GM21528 (cell line): ENCODE data around the gene MYO9B.
"Not testable (repeated sequence)": the region's sequence is repeated elsewhere in the genome, so short reads cannot be mapped to it uniquely, and the experiment has no call there.

Source experiments
- ATAC-seq: cut with Tn5 transposase; IDR thresholded peaks from one replicate; pipeline ENCODE4 v1.9.1; 2021; ENCODE audit warnings: mild to moderate bottlenecking, moderate library complexity; ENCODE audit not compliant: unreplicated experiment, low FRiP score

MYO9B gene

GRCh38 chr19:17172624-17173345 lies 97.2 kb downstream of the MYO9B start:
- ATAC-seq: no peak

- no peak for ATAC-seq
These were observed 102.7 kb downstream of the MYO9B start for GRCh38 chr19:17178291-17178690.

DNA sequence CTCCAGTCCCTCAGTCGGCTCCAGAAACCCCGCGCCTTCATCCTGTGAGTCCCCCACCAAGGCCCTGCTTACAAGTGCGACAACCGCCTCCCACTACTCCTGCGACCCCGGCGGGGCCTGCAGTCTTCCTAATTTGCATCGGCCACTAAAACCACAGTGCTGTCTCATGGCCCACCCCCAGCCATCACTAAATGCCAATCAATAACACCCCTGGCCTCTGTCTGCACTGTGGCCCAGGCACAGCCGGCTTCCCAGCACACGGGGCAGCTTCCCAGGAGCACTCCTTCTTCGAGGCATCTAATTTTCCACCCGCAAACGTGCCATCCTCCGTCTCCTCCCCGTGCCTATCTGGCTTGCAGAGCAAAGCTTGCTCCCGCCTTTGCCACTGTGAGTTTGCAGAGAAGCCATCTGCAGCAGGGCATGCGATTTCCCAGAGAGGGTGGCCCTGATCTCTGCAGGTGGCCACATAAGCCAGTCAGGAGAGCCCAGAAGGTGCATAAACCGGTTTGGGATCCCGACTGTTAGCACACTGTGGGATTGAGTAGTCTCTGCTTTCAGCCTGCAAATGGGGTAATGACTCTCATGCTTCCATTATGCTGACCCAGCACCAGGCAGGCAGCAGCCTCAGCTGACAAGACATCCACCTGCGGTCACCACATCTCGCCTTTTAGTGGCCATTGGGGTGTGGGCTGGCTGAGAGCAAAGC lies 105.6 kb downstream of the MYO9B start:
- ATAC-seq: no peak

- ATAC-seq: no peak
These were observed 107.7 kb downstream of the MYO9B start for GRCh38 chr19:17183271-17183761.

- ATAC-seq: no peak
These were observed 108.3 kb downstream of the MYO9B start for GRCh38 chr19:17183858-17184321.

GRCh38 chr19:17184371-17184841 lies 108.8 kb downstream of the MYO9B start:
- no peak for ATAC-seq

- ATAC-seq: no peak
These were observed 110.0 kb downstream of the MYO9B start for GRCh38 chr19:17185590-17185989.

- ATAC-seq: not testable (repeated sequence)
These were observed 116.2 kb downstream of the MYO9B start for GRCh38 chr19:17191736-17192135.

DNA sequence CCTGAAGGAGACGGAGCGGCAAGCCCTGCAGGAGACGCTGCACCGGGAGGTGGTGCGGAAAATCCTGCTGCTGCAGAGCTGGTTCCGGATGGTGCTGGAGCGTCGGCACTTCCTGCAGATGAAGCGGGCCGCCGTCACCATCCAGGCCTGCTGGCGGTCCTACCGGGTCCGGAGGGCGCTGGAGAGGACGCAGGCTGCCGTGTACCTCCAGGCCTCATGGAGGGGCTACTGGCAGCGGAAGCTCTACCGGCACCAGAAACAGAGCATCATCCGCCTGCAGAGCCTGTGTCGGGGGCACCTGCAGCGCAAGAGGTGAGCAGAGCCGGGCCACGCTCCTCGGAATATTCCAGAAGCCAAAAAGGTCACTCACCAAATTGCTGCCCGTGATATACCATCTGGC lies 117.2 kb downstream of the MYO9B start:
- no peak for ATAC-seq

DNA sequence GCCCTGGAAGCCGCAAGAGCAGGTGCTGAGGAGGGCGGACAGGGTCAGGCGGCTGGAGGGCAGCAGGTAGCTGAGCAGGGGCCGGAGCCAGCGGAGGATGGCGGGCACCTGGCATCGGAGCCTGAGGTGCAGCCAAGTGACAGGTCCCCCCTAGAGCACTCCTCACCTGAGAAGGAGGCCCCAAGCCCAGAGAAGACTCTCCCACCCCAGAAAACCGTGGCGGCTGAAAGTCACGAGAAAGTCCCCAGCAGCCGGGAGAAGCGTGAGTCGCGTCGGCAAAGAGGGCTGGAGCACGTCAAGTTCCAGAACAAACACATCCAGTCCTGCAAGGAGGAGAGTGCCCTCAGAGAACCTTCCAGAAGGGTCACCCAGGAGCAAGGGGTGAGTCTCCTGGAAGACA lies 119.0 kb downstream of the MYO9B start:
- ATAC-seq: no peak

- ATAC-seq: no peak
These were observed 119.5 kb downstream of the MYO9B start for GRCh38 chr19:17195106-17195505.

GRCh38 chr19:17196610-17197009 lies 121.0 kb downstream of the MYO9B start:
- no peak for ATAC-seq

DNA sequence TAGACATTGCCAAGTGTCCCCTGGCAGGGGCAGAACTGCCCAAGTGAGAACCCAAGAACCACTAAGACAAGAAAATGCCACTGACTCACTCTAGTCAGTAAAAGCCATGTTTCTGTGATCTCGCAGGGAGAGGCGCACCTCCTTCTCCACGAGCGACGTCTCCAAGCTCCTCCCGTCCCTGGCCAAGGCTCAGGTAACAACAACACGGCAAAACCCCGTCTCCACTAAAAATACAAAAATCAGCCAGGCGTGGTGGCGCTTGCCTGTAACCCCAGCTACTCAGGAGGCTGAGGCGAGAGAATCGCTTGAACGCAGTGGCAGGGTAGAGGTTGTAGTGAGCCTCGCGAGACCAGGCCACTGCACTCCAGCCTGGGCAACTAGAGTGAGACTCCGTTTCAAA lies 122.1 kb downstream of the MYO9B start:
- ATAC-seq: no peak

DNA sequence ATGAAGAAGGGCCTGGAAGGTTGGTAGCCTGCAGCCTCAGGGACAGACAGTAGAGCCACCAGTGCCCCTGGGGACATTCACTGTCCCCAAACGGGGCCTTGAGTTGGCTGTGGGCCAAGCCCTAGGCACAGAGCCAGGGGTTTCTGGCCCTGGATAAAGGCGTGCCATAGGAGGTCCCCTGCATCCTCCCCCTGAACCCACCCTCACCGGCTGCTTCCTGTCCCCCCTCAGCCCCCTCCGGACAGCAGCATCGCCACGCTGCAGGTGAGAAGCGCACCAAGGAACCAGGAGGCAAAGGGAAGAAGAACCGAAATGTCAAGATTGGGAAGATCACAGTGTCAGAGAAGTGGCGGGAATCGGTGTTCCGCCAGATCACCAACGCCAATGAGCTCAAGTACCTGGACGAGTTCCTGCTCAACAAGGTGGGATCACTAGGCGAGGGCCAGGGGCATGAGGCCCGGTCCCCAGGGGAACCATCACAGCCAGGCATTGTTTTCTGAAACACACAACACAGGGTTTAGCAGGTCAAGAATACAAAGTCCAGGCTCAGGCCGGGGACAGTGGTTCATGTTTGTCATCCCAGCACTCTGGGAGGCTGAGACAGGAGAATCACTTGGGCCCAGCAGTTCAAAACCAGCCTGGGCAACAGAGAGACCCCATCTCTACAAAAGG lies 125.0 kb downstream of the MYO9B start:
- ATAC-seq: no peak

GRCh38 chr19:17202249-17202648 lies 126.7 kb downstream of the MYO9B start:
- no peak for ATAC-seq

GRCh38 chr19:17202713-17203112 lies 127.1 kb downstream of the MYO9B start:
- ATAC-seq: no peak

GRCh38 chr19:17205237-17206140 lies 129.9 kb downstream of the MYO9B start:
- no peak for ATAC-seq

DNA sequence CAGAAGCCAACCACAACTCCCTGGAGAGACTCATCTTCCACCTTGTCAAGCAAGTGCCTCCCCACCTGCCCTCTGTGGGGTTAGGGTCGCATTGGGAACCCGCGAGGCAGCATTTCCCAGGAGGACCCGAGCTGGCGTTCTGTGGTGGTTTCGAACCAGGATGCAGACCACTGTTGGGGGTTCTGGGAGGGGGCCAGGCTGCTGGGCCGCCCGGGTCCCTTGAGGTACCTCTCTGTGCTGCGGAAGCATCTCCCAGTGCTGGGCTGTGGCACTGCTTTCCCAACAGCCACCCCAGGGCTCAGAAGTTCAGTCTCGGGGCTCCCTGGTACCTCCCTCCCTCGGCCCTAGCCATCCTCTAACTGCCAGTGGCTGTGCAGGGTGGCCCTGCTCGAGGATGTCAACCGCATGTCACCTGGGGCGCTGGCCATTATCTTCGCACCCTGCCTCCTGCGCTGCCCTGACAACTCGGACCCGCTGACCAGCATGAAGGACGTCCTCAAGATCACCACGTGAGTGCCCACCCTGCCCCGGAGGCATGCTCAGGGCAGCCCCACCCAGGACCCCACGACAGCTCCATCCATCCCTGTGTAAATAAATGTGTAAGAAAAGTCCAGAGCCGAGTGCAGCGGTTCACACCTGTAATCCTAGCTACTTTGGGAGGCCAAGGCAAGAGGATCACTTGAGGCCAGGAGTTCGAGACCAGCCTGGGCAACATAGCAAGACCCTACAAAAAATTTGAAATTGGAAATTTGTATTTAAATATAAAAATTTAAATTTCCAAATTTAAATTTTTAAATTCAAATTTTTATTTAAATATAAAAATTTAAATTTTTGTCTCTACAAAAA lies 131.4 kb downstream of the MYO9B start:
- no peak for ATAC-seq
